HL-60 (cell line): Measurements from ENCODE around the gene TRAPPC3L.

Experiments
- DNase-seq, 2 experiments: peaks; one replicate each; pipeline ENCODE4 v3.0.0-alpha.2; 2010 to 2020; ENCODE audit warnings: low read depth in 1 of 2, low spot score in 1 of 2
- H3K27ac ChIP-seq: fragments of 250-450 bp; sonication (Bioruptor Pico); replicated peaks from 2 replicates; pipeline ENCODE4 v1.5.1; 2020; ENCODE audit warnings: mild to moderate bottlenecking, moderate library complexity
- H3K27me3 ChIP-seq: fragments of 250-450 bp; sonication (Bioruptor Pico); 2 replicates; pipeline ENCODE4 v1.5.1; 2021; ENCODE audit warnings: mild to moderate bottlenecking, moderate library complexity; ENCODE audit not compliant: insufficient read depth, poor library complexity, severe bottlenecking
- H3K4me3 ChIP-seq: replicated peaks from 2 replicates; pipeline ENCODE4 v1.5.1; 2011; ENCODE audit warnings: mild to moderate bottlenecking, control low read depth, low read length; ENCODE audit not compliant: insufficient read depth
- GABPA ChIP-seq: IDR thresholded peaks from 2 replicates; pipeline ENCODE4 v1.6.1; 2012; ENCODE audit warnings: low read depth
- POLR2AphosphoS5 ChIP-seq: IDR thresholded peaks from 2 replicates; pipeline ENCODE4 v1.6.1; 2012; ENCODE audit warnings: low read depth
- SPI1 ChIP-seq: IDR thresholded peaks from 2 replicates; pipeline ENCODE4 v1.6.1; 2012; ENCODE audit warnings: low read depth, mild to moderate bottlenecking, borderline replicate concordance
- TF ChIP-seq, protein P1 (sequence below): IDR thresholded peaks from one replicate; pipeline ENCODE4 v1.5.1; 2011; ENCODE audit warnings: low read length, control low read depth, inconsistent platforms; ENCODE audit not compliant: insufficient read depth
- TF ChIP-seq, protein P2 (sequence below): IDR thresholded peaks from 2 replicates; pipeline ENCODE4 v1.6.1; 2012; ENCODE audit warnings: low read depth; ENCODE audit not compliant: insufficient replicate concordance

TRAPPC3L gene

DNA sequence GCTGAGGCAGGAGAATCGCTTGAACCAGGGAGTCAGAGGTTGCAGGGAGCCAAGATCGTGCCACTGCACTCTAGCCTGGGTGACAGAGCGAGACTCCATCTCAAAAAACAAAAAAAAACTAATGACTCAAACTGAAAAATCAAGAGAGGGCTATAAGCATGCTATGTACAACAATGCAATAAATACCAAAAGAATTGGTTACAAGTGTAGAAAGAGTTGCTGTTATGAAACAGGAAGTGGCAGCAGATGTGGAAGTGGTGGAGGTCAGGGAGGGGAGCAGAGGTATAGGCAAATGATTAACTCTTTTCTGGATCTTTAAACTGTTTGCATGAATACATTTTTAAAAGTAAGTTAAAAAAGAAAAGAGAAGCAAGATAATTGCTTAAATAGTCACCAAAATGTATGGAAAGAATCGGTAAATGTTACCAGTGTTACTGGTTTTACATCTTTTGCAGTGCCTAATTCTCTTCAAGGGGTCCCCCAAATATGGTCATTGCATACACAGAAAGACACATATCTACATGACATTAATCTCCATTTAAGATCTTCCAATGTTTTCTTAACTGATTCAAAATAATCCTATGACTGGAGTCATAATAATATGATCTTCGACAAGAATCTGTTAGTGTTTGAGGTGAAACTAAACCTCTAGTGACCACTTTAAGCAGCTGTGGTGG, 69.3 kb downstream of the TRAPPC3L start:
- TF ChIP-seq, protein P1, sequence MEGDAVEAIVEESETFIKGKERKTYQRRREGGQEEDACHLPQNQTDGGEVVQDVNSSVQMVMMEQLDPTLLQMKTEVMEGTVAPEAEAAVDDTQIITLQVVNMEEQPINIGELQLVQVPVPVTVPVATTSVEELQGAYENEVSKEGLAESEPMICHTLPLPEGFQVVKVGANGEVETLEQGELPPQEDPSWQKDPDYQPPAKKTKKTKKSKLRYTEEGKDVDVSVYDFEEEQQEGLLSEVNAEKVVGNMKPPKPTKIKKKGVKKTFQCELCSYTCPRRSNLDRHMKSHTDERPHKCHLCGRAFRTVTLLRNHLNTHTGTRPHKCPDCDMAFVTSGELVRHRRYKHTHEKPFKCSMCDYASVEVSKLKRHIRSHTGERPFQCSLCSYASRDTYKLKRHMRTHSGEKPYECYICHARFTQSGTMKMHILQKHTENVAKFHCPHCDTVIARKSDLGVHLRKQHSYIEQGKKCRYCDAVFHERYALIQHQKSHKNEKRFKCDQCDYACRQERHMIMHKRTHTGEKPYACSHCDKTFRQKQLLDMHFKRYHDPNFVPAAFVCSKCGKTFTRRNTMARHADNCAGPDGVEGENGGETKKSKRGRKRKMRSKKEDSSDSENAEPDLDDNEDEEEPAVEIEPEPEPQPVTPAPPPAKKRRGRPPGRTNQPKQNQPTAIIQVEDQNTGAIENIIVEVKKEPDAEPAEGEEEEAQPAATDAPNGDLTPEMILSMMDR = no peak
- TF ChIP-seq POLR2AphosphoS5 = peak; percentile 64; the same call in 1 of the 2 replicates
- peak; percentile 92 for TF ChIP-seq SPI1
- Histone ChIP-seq H3K27ac (peak overlapping the region; percentile 89), H3K27me3 (no peaks in the 10 kb centered on the region), H3K4me3 (no peak overlapping the region)
- DNase-seq = peak; percentile 75 to 84

DNA sequence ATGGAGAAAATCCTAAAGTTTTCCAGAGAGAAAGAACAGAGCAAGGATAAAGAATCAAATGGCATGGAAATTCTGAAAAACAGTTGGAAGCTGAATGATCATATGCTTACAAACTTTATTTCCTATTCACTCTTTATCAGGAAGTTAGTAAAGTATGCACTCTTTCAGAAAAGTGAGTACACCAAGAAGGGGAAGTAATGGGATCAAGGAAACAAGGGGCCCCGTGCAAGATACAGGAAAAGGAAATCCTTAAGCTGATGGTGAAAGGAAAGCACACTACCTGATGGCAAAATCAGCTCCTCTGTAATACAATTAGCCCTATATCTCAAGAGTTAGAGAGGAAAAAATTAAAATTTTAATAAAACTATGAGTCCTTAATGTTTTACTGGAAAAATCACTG, 70.3 kb downstream of the TRAPPC3L start:
- peak overlapping the region; percentile 89 for H3K27ac ChIP-seq
- TF ChIP-seq SPI1 (peak; percentile 11; the same call in 1 of the 2 replicates), POLR2AphosphoS5 (no peak)
- peak in 1 of 2 experiments; percentile 72 for DNase-seq
- no peaks in the 10 kb centered on the region for H3K27me3 ChIP-seq
- H3K4me3 ChIP-seq = no peak overlapping the region

DNA sequence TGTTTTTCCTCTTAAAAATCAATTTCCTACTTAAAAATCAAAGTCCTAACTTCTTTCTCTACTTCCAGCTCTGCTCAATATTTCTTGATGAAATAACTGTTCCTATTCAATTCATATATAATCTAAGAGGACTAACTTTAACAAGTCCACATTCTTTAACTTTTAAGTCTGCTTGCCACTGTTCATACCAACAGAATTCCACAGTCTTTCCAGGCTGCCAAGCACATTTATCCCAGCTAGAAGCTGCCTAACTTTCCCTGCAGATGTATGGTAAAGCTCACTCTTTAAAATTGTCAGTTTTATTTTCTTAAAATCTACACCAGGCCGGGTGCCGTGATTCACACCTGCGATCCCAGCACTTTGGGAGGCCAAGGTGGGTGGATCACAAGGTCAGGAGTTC, 72.8 kb downstream of the TRAPPC3L start:
- no peak for DNase-seq
- H3K27ac ChIP-seq = no peak overlapping the region

DNA sequence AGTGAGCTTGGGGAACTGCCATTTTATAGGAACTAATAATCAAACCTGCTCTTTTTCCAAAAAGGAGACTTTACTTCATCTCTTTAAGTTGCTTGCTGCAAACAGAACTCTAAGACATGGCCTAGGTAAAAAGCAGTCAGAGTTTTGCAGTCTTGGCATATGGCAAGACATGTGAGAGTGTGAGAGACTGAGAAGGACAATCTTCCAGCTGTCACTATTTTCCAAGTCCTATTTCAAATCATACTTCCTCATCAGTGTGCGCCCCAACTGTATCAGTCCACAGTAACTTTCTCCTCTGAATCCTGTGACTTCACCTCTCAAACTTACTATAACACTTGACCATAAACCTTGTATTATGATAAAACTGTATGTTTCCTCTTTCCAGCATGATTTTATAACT, 74.0 kb downstream of the TRAPPC3L start:
- H3K27me3 ChIP-seq = no peaks in the 10 kb centered on the region
- DNase-seq = no peak

More for the DNA sequence above, 72.8 kb downstream of the TRAPPC3L start:
- no peaks in the 10 kb centered on the region for H3K27me3 ChIP-seq
- TF ChIP-seq POLR2AphosphoS5 (no peak), SPI1 (no peak), GABPA (no peak)
- TF ChIP-seq, protein P2, sequence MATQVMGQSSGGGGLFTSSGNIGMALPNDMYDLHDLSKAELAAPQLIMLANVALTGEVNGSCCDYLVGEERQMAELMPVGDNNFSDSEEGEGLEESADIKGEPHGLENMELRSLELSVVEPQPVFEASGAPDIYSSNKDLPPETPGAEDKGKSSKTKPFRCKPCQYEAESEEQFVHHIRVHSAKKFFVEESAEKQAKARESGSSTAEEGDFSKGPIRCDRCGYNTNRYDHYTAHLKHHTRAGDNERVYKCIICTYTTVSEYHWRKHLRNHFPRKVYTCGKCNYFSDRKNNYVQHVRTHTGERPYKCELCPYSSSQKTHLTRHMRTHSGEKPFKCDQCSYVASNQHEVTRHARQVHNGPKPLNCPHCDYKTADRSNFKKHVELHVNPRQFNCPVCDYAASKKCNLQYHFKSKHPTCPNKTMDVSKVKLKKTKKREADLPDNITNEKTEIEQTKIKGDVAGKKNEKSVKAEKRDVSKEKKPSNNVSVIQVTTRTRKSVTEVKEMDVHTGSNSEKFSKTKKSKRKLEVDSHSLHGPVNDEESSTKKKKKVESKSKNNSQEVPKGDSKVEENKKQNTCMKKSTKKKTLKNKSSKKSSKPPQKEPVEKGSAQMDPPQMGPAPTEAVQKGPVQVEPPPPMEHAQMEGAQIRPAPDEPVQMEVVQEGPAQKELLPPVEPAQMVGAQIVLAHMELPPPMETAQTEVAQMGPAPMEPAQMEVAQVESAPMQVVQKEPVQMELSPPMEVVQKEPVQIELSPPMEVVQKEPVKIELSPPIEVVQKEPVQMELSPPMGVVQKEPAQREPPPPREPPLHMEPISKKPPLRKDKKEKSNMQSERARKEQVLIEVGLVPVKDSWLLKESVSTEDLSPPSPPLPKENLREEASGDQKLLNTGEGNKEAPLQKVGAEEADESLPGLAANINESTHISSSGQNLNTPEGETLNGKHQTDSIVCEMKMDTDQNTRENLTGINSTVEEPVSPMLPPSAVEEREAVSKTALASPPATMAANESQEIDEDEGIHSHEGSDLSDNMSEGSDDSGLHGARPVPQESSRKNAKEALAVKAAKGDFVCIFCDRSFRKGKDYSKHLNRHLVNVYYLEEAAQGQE = no peak
- TF ChIP-seq, protein P1 = no peak
- no peak overlapping the region for H3K4me3 ChIP-seq

More for the DNA sequence above, 74.0 kb downstream of the TRAPPC3L start:
- H3K4me3 ChIP-seq = no peak overlapping the region
- TF ChIP-seq, protein P2 = no peak
- TF ChIP-seq SPI1 = no peak
- TF ChIP-seq GABPA = no peak
- TF ChIP-seq, protein P1 = no peak
- no peak for TF ChIP-seq POLR2AphosphoS5
- no peak overlapping the region for H3K27ac ChIP-seq
